CD4-positive, alpha-beta T cell treated with Interleukin-21 for 1 hour (primary cell): ENCODE measurements around the gene TTC39A.
"Not testable (repeated sequence)": the region's sequence is repeated elsewhere in the genome, so short reads cannot be mapped to it uniquely, and the experiment has no call there.

ENCODE experiments used
- DNase-seq: peaks from one replicate; pipeline ENCODE4 v3.0.0-alpha.2; 2020

TTC39A gene

DNA sequence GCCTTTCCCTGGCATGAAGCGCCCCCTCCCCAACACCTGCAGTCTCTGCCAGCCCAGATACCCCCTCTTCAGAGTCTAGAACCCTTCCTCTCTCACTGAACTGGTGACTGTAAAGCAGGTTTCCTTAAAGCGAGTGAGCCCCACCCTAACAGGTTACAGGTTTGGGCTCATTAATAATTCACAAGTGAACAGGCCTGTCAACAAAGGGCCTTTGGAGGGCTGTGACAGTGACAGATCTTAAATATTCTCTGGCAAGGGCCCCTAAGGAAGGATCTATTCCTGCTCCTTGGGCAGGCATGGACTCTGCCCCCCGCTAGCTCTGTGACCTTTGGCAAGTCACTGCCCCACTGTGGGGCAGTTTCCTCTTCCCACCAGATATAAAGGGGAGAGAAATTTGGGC lies 5.6 kb upstream of the TTC39A start:
- DNase-seq: no peak

DNA sequence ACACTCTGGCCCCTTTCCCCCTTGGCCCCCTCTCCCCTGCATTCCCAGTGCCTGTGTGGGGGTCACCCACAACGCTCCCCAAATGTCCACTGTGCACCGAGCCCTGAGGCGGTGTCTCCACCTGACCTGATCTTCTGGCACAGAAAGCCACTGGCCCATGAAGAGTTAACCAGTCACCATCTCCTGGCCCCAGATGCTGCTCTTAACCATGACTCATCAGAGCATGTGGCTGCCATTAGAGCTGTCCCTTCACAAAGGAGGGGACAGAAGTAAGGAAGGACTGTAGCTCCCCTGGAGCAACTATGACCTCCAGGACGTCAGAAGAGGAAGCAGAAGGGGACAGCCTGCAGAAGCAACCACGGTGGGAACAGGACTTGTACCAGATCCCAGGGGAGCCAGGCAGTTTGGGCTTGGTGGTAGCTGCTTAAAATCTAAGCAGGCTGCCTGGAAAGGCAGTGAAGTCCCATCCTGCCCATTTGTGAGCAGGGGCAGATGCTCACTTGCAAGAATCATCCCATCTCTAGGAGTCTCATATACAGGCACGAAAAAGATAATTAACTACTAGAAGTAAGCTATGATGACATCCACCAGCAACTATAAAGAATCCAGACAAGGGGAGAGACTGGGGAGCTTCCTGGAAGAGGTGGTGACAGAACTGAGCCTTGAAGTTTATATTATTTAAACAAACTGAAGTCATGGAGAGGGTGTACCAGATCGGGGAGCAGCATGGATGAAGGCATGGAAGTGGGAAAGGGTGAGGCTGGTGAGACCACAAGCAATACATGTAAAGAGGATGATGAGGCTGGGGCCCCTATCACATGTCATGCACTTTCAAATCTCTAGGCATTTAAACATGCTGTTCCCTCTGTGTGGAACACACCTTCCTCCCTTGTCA lies 1.1 kb upstream of the TTC39A start:
- no peak for DNase-seq

DNA sequence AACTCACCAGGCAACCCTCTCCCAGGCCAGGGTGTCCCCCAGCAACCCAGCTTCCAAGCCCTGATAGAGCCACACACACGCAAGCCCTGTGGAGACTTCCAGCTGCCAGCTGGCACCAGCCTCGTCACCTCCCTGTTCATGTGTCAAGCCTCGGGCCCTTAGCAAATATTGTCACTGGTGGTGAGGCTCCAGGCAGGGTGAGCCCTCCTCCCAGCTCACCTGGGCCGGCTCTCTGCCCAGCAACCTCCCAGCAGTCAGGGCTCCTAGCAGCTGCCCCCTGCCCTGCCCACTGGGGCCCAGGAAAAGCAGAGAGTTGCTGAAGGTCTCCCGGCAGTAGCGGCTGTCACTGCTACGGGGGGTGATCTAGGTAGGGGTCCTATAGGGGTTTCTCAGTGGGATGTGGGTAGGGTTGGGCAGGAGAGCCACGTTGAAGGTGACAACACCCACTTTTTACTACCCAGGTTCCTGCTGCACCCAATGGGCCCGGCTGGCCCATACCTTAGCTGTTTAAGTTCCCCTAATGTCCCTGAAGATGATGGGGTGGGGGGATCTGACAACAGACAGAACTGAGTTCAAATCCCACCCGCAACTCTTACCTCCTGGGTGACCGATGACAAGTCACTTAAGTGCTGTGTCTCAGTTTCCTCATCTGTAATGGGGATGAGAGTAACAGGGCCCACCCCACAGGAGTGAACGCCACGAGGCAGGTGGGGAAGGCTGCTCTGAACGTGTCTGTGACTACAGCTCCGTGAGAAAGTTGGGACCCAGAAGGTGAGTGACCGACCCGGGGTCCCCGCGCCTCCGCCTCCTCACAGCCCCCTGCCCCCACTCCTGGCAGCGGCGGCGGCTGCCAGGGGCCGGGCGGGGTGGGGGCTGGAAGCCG lies 678 bp downstream of the TTC39A start:
- DNase-seq: no peak

DNA sequence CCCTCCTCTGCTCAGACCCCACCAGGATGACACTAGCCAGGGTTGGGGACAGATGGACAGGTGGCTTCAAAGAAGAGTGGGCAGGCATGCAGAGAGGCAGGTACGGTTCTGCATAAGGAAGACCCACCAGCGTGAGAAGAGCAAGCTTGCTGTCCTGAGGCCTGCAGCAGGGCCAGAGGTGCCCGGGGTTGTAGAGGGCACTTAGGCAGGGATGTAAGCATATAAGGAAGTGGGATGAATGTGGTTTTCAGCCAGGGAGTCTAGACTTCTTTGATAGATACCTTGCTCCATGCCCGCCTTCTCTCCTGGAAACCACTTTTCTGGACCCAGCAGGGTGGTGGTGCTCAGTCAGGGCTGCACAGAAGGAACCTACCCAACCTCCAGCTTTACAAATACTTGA lies 1.4 kb downstream of the TTC39A start:
- no peak for DNase-seq

DNA sequence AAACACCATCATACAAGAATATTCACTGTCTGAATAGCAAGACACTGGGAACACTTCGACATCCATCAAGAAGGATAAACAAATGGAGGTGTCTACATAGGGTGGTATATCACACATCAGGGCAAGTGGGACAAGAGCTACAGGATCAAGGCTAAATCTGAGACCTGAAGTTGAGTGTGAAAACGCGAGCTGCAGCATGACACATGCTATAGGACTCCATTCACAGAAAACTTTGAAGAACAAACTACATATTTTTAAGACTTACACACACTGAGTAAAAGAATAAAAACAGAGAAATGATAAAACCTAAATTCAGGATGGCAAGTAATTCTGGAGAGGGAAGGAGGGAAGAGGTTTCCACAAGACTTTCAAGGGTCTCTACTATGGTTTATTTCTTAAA lies 2.1 kb downstream of the TTC39A start:
- no peak for DNase-seq

DNA sequence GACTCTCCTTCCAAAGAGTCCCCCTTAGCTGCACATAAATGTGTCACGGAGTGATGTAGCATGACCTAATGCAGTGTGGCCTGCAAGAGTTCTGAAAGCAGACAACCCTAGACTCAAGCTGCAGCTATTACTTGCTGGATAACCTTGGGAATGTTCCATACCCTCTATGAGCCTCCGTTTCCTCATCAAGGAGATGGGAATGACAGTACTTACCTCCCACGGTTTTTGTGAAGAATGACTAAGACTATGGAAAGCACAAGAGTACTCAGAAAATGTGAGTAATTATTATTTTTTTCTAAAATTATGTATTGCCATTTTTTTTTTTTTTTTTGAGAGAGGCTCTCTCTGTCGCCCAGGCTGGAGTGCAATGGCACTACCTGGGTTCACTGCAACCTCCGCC lies 3.0 kb downstream of the TTC39A start:
- DNase-seq: no peak

DNA sequence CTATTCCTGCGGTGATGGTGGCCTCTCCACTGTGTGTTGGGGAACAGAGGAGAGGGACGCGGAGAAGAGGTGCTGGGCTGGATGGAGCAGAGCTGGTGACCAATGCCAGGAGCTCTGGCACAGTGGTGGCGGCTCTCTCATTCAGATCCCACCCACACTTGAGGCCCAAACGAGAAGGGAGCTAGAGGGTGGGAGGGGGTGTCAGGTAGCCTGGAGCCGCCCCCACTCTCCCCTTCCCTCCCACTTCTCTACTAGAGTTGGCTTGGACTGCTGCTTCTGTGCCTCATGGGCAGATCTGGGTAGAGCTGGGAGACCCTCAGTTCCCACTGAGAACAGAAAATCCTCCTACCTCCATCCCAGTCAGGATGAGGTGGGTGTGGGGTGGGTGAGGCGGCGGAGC lies 3.5 kb downstream of the TTC39A start:
- no peak for DNase-seq

DNA sequence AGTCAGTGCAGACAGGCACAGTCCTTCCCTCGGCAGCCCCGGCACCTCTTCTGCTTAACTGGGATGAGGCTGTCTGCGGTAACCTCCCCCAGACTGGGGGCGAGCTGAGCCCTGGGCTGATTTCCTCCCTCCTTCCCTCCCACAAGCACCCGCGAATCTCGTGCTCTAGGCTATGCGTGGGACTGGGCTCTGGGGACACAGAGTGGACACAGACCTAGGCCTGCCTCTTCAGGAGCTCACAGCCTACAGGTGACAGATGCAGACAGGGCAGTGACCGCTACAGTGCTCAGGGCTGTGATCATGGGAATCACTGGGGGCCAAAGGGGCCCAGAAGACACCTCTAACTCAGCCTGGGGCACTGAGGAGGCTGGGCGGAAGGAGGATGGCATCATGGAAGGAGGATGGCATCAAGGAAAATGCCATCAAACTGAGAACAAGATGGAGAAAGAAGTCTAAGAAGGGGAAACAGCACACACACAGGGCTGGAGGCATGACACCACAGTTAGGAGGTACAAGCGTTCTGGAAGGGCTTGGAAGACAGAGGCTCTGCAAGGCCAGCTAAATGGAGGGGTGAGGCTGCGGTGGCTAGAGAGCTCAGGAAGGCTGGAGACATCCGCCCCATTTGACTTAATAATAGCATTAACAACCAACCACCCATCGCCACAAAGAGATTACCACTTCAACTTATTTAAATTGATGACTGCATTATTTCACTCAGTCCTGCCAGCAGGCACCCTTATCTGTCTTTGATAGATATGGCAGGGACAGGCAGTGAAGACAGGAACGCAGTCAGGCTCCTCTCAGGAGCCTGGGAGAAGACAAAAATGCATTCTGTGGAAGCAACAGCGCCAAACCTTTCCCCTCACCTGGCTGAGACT lies 4.2 kb downstream of the TTC39A start:
- no peak for DNase-seq

DNA sequence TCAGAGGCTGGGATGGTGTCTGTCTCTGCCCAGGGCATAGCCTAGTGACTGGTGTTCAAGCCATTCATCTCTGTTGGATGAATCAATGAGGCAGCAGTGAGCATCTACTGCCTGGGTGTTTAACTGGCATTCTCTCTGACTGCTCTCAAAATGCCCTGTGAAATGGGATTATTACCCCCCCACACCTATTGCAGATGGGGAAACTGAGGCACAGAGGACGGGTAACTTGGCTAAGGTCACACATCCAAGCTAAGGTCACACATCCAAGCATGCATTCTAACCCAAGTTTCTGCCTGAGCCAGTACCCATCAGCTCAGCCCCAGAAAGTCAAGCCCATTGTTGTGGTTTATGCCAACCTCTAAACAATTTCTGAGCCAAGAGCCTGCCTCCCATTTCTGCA lies 5.0 kb downstream of the TTC39A start:
- DNase-seq: no peak

DNA sequence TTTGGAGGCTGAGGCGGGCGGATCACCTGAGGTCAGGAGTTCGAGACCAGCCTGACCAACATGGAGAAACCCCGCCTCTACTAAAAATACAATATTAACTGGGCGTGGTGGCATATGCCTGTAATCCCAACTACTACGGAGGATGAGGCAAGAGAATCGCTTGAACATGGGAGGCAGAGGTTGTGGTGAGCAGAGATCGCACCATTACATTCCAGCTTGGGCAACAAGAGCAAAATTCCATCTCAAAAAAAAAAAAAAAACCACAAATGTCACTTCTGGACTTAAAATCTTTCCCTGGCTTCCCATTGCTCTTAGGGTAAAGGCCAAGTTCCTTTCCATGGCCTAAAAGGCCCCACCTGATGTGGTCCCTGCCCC lies 5.4 kb downstream of the TTC39A start:
- not testable (repeated sequence) for DNase-seq

DNA sequence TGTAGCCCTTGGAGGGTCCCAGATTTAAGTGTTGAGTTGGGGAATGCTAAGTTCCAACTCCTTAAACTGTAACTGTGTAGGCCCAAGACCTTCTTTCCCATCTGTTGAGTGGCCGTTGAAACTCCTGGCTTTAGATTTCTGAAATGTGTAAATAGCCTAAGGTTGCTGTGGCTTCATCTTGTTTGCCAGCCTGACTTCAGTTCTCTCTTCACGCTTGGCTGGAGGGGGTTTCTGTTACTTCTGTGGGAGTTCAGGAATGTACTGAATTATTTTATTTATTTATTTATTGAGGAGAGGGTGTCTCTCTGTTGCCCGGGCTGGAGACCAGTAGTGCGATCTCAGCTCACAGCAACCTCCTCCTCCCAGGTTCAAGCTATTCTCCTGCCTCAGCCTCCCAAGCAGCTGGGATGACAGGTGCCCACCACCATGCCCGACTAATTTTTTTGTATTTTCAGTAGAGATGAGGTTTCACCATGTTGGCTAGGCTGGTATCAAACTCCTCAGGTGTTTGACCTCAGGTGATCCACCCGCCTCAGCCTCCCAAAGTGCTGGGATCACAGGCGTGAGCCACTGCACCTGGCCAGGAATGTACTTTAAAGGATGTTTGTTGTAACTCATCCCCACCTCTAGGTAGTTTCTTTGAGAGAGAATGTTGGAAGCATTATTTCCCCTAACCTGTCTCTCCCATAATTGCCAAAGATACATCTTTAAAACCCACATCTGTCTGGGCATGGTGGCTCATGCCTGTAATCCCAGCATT lies 5.9 kb downstream of the TTC39A start:
- DNase-seq: no peak

DNA sequence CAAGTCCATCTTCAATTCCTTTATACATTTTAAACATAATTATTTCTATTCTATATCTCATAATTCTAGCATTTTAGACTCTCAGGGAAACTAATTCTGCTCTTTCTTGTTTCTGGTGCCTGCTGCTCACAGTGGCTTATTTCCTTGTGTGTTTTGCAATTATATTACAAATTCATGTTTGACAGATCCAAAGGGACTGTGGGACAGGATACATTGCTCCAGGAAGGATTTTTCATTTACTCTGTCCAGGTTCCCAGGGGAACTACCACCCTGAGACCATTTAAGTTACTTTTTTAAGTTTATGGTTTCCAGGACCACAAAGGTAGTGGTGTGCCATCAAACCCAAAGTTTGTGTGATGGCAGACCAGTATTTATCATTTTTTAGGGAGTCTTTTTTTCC lies 6.6 kb downstream of the TTC39A start:
- DNase-seq: no peak

DNA sequence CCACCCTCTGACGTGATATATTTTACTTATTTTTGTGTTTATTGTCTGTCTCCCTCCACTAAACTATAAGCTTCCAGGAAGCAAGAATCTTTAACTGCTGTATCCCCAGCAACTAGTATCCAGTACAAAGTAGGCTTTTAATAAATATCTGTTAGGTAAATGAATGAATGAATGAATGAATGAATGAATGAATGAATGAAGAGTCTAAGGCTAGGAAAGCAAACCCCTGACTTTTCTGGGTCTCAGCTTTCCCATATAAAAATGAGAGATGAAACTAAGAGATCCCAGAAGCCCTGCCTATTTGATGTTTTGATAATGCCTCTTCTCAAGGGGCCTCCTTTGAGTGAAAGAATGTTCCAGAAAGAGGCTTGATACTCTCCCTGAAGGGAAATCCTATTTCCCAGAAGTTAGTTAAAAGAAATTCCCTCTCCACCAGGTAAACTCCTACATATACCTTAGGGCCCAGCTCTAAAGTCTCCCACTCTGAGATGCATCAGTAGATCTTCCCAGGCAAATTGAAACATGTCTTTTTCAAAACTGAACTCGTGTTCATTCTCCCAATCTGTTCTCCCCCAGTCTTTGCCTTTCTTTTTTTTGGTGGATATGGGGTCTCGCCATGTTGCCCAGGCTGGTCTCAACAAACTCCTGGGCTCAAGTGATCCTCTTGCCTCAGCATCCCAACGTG lies 7.8 kb downstream of the TTC39A start:
- no peak for DNase-seq

DNA sequence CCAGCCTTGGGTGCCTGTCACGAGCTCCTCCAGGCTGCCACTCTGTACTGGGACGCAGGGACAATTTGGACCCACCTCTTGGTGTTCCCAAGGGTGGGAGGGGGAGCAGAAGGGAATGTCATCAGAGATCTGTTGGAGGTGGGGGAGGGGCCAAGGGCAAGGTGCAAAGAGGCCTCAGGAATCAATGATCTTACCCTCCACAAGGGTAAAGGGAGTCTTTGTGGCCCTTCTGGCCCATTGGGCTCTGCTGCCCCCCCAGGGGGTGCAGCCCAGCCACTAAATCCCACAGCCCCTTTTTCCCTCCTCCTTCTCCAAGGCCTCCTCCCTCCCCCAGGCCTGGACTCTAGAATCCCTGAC lies 8.5 kb downstream of the TTC39A start:
- DNase-seq: no peak

DNA sequence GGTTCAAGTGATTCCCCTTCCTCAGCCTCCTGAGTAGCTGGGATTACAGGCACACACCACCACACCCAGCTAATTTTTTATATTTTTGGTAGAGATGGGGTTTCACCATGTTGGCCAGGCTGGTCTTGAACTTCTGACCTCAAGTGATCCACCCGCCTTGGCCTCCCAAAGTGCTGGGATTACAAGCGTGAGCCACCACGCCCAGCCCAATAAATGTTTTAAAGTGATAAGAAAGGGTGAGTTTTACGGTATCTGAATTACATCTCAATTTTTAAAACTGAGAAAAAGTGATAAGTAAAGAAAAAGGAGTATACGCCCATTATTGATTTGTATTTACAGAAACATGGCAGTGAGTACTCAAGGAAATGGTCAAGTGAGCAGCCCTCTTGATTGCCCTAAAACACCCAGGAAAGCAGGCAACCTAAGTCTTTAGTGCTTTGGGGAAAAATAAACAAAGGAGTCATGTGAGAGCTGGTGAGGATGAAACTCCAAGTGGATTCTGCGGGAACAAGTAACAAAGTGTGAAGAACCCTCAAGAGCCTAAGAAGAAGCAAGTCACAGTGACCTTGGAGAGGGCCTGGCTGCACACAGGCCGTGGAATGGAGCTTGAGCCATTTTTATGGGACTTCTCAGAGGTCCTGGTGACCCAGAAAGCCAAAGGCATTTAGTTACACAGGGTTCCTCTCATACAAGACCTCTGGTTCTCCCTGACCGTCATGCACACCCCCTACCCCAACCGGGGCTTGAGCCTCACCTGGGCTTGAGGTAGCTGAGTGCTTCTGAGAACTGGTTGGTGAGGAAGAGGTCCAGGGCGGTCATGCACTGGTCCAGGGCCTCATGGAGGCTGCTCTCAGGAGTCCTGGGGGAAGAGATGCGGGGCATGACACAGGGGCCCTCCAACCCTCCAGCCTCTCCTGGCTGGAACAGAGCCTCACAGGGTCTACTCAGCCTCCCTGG lies 9.1 kb downstream of the TTC39A start:
- no peak for DNase-seq

DNA sequence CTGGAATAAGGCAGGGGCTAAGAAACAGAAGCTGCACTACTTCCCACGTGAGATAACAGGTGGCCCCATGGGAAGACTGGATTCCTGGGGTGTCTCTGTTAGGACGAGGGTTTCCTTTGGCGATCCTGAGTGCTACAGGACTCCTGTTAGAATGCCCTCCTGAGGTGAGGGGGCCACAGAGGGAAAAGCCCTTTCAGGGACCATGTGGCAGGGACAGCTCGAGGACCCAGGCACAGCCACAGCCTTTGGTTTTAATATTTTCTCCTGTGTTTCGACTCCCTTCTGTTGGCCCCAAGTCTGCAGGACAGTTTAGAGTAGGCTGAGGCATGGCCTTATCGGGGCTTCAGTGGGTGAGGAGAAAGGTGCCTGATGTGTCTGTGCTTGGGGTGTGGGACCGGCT lies 12.6 kb downstream of the TTC39A start:
- DNase-seq: no peak

DNA sequence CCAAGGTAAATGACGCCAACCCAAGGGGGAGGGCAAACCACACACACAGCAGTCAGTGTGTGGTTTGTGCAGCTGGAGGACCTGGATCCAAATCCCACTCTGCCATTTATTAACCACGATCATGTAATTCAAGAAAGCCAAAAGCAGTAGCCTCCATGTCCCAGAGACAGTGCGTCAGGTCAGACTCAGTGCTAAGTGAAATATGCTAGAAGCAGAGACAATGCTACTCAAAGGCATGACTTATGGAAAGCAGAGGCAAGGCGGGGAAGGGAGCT lies 13.6 kb downstream of the TTC39A start:
- DNase-seq: no peak

DNA sequence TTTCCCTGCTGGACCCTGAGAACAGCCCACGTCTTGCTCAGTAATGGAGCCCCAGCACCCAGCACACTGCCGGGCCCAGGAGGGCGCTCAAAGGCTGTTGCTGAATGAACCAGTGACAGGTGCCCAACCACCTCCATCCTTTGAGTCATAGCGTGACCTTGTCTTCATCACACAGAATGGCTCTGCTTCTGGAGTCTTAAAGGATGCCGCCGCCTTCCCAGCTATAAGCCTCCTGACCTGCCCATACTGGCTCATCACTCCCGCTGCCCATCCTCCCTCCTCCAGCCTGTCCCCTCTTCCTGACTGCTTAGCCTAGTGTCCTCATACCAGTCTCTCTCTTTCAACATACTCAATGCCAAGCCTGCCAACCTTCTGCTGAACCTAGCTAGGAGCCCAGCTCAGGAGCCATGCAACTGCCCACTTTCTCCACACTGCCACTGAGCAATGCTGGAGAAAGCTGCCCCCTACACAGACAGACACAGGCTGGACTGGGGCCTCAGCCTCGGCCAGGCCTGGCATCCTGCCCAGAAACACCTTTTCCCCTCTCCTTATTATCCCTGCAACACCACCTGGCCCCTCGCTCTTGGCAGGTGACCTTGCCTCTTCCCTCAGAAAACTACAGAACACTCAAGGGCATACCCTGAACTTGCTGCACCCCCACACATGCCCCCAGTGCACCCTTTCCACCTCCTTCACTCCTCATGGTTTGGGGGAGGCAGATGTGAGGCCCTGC lies 14.1 kb downstream of the TTC39A start:
- DNase-seq: no peak

DNA sequence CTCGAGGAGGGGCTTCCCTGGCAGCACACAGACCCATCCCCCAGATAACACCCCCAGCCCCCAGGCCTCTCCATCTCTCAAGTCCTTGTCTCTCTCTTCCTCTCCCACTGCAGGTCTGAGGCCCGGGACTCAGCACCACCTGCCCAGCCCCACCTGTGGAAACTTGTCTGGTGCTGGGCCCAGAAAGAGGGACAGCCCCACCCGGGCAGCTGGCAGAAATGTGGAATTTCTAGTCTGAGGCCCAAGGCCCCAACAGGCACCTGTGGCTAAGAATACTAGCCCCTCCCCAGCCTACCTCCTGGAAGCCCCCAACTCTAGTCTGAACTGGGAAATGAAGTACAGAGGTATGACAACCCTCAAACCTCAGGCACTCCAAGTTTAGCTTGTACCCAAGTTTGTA lies 15.4 kb downstream of the TTC39A start:
- DNase-seq: no peak
